ENCODE measurements around the gene SLC38A9. TPM values are rescaled to one million over a fixed set of nuclear protein-coding genes. Genes with fewer than 3 reads are reported as not detected.

The SLC38A9 gene
- total and polyA plus RNA-seq, 2 donors (not counting 1 experiment from before 2014, with no cell fraction given) = 23.4 to 36.3 TPM

DNA sequence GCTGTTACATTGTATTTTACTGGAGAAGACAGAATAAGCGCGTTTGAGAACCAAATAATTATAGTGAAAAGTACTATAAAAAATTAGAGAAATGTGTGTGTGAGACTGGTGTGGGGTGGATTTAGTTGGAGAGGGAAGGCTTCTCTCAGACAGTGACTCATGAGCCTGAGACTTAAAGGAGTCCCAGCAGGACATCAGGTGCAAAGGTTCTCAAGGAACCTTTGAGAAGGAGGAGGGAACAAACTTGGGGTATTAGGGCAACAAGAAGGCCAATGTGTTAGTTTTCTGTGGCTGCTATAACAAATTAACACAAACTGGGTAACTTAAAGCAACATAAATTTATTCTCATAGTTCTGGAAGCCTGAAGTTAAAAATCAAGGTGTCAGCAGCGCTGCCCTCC is 30.7 kb upstream of the SLC38A9 start:
- ATAC-seq (ENCODE audit: low read depth) = no peak
- Mint-ChIP-seq H3K27ac (no peak overlapping the region), H3K4me1 (no peaks in the 10 kb centered on the region), H3K9me3 (ENCODE audit: insufficient read depth) (no peaks in the 10 kb centered on the region), H3K4me3 (no peak overlapping the region), H3K27me3 (peaks cover 17% of the 10 kb centered on the region)
- POLR2A ChIA-PET = no interaction called here
- peaks cover 0 to 5% (median 0%) of the 10 kb centered on the region in 3 donors for H3K9me3 ChIP-seq (ENCODE audit: control extremely low read depth in 1 of 3, control insufficient read depth in 2 of 3, insufficient read depth in 1 of 3, low read length in 2 of 3)
- H3K27me3 ChIP-seq (replicated peaks in 1 of 4; ENCODE audit: control extremely low read depth in 1 of 4, control insufficient read depth in 3 of 4, insufficient read depth in 4 of 4, low read length in 3 of 4) = peaks cover 0 to 4% (median 0%) of the 10 kb centered on the region in 4 experiments
- H2AFZ ChIP-seq (ENCODE audit: insufficient read depth, low read depth, low read length, poor library complexity, severe bottlenecking) = no peak overlapping the region
- H4K20me1 ChIP-seq (ENCODE audit: control insufficient read depth, insufficient read depth, low read length, poor library complexity, severe bottlenecking) = no peaks in the 10 kb centered on the region
- no peaks in the 10 kb centered on the region for H3K4me1 ChIP-seq (ENCODE audit: control insufficient read depth in 2 of 2, insufficient read depth in 2 of 2, low read length in 2 of 2)
- 88% methylated on average over 2 of the region's 3 CpGs for WGBS (ENCODE audit: insufficient coverage)
- no peak overlapping the region for H3K4me3 ChIP-seq (ENCODE audit: control extremely low read depth in 1 of 5, extremely low read depth in 1 of 5, insufficient read depth in 1 of 5, low read depth in 2 of 5, low read length in 4 of 5)
- H3K36me3 ChIP-seq (replicated peaks in 1 of 2; ENCODE audit: control extremely low read depth in 1 of 2, control insufficient read depth in 1 of 2, extremely low read depth in 1 of 2, insufficient read depth in 2 of 2, low read length in 1 of 2) = no peaks in the 10 kb centered on the region
- DNase-seq = no peak
- no peak overlapping the region for H3K4me2 ChIP-seq (replicated peaks; ENCODE audit: low read depth, low read length, poor library complexity, severe bottlenecking)
- TF ChIP-seq EZH2 (IDR thresholded peaks at IDR 0.05; ENCODE audit: borderline replicate concordance, insufficient read depth, low read depth, low read length, poor library complexity, severe bottlenecking) = no peak
- TF ChIP-seq CTCF (IDR thresholded peaks at IDR 0.05) = no peak
- CTCF ChIA-PET = no interaction called here
- H3K27ac ChIP-seq (ENCODE audit: low read length in 2 of 2) = no peak overlapping the region
- intact Hi-C loops (cut with micrococcal nuclease) = no loop called here
- no peak overlapping the region for H3K9ac ChIP-seq (ENCODE audit: low read length)
- no peaks in the 10 kb centered on the region for H3K79me2 ChIP-seq (ENCODE audit: control insufficient read depth, insufficient read depth, low read length)

- Histone ChIP-seq H3K27ac (ENCODE audit: low read length in 2 of 2) (no peak within 1 kb of the TSS), H3K9me3 (ENCODE audit: control extremely low read depth in 1 of 3, control insufficient read depth in 2 of 3, insufficient read depth in 1 of 3, low read length in 2 of 3) (peaks cover 0 to 15% (median 0%) of the 10 kb centered on the region in 3 donors), H3K9ac (ENCODE audit: low read length) (no peak within 1 kb of the TSS), H3K4me3 (ENCODE audit: control extremely low read depth in 1 of 5, extremely low read depth in 1 of 5, insufficient read depth in 1 of 5, low read depth in 2 of 5, low read length in 4 of 5) (no peak within 1 kb of the TSS), H3K4me2 (replicated peaks; ENCODE audit: low read depth, low read length, poor library complexity, severe bottlenecking) (no peak within 1 kb of the TSS), H3K27me3 (replicated peaks in 1 of 4; ENCODE audit: control extremely low read depth in 1 of 4, control insufficient read depth in 3 of 4, insufficient read depth in 4 of 4, low read length in 3 of 4) (no peaks in the 10 kb centered on the region), H4K20me1 (ENCODE audit: control insufficient read depth, insufficient read depth, low read length, poor library complexity, severe bottlenecking) (no peaks in the 10 kb centered on the region), H3K36me3 (replicated peaks in 1 of 2; ENCODE audit: control extremely low read depth in 1 of 2, control insufficient read depth in 1 of 2, extremely low read depth in 1 of 2, insufficient read depth in 2 of 2, low read length in 1 of 2) (no peaks in the 10 kb centered on the region), H3K79me2 (ENCODE audit: control insufficient read depth, insufficient read depth, low read length) (no peaks in the 10 kb centered on the region), H2AFZ (ENCODE audit: insufficient read depth, low read depth, low read length, poor library complexity, severe bottlenecking) (no peak within 1 kb of the TSS), H3K4me1 (ENCODE audit: control insufficient read depth in 2 of 2, insufficient read depth in 2 of 2, low read length in 2 of 2) (no peaks in the 10 kb centered on the region)
- Mint-ChIP-seq H3K9me3 (ENCODE audit: insufficient read depth) (no peaks in the 10 kb centered on the region), H3K4me1 (no peaks in the 10 kb centered on the region), H3K4me3 (no peak within 1 kb of the TSS), H3K27me3 (peaks cover 8% of the 10 kb centered on the region), H3K27ac (no peak within 1 kb of the TSS)
- ATAC-seq (ENCODE audit: low read depth) = no peak
- CTCF ChIA-PET = no interaction called here
- TF ChIP-seq EZH2 (IDR thresholded peaks at IDR 0.05; ENCODE audit: borderline replicate concordance, insufficient read depth, low read depth, low read length, poor library complexity, severe bottlenecking) = no peak
- no peak for TF ChIP-seq CTCF (IDR thresholded peaks at IDR 0.05)
- POLR2A ChIA-PET = no interaction called here
- 98% methylated on average over 31 of the region's 31 CpGs for WGBS (ENCODE audit: insufficient coverage)
- intact Hi-C loops (cut with micrococcal nuclease) = no loop called here
- no peak for DNase-seq
Observed at GRCh38 chr5:55737793-55738192, 25.7 kb upstream of the SLC38A9 start, which contains the start of gene DDX4. Gene DDX4 (plus strand): TSS chr5:55738061. CDS start chr5:55738964, 903 bp downstream.

Measured in B cell (primary cell).